Gastrocnemius medialis (tissue), 4 donors: ENCODE measurements around the gene DDX60. TPM values are rescaled to one million over a fixed set of nuclear protein-coding genes. Genes with fewer than 3 reads are reported as not detected.

Experiments used
- ATAC-seq, 2 donors: fragments of 150-250 bp; one replicate each; pipeline ENCODE4 v1.9.1; 2016
- DNase-seq, 2 donors: peaks; one replicate each; pipeline ENCODE4 v3.0.0-alpha.2; 2019
- H3K27ac ChIP-seq, 4 donors: fragments of 200-600 bp; sonication (generic); 1 replicate in 1 of 4; 2 replicates in 3 of 4; pipeline ENCODE4 v1.5.1; 2016 to 2018; ENCODE audit warnings: mild to moderate bottlenecking in 2 of 4, moderate library complexity in 1 of 4
- H3K27me3 ChIP-seq, 3 donors: fragments of 200-600 bp; sonication (generic) in 2 of 3; 1 replicate in 1 of 3; 2 replicates in 2 of 3; pipeline versions ENCODE4 v1.5.1 to v1.6.0; 2016 to 2019; ENCODE audit warnings: mild to moderate bottlenecking in 1 of 3, moderate library complexity in 1 of 3
- H3K36me3 ChIP-seq, 2 donors: fragments of 200-600 bp; sonication (generic) in 1 of 2; one replicate each; pipeline ENCODE4 v1.5.1; 2017 to 2018
- H3K4me1 ChIP-seq, 2 donors: fragments of 200-600 bp; sonication (generic) in 1 of 2; one replicate each; pipeline ENCODE4 v1.5.1; 2016 to 2017; ENCODE audit warnings: mild to moderate bottlenecking in 2 of 2
- H3K4me3 ChIP-seq, 4 donors: fragments of 200-600 bp; sonication (generic) in 3 of 4; 1 replicate in 1 of 4; 2 replicates in 3 of 4; pipeline ENCODE4 v1.5.1; 2016 to 2019; ENCODE audit warnings: mild to moderate bottlenecking in 2 of 4
- H3K9me3 ChIP-seq, 3 donors: fragments of 200-600 bp; sonication (generic) in 2 of 3; 1 replicate in 1 of 3; 2 replicates in 2 of 3; pipeline ENCODE4 v1.5.1; 2016 to 2019
- CTCF ChIP-seq, 5 experiments: fragments of 450-650 bp in 3 of 5; fragments of 200-600 bp in 2 of 5; sonication (generic) in 2 of 5; IDR thresholded peaks in 4 of 5; conservative IDR thresholded peaks in 1 of 5; 1 replicate in 4 of 5; 2 replicates in 1 of 5; pipeline ENCODE4 v1.5.1; 2016 to 2019; ENCODE audit warnings: antibody characterized with exemption in 5 of 5, mild to moderate bottlenecking in 3 of 5, moderate library complexity in 3 of 5
- POLR2A ChIP-seq, 2 donors: fragments of 450-650 bp; IDR thresholded peaks; one replicate each; pipeline ENCODE4 v1.6.1; 2017; ENCODE audit warnings: antibody characterized with exemption in 2 of 2, mild to moderate bottlenecking in 2 of 2, moderate library complexity in 2 of 2
- in situ Hi-C, 4 donors: fragments of 200-750 bp; cut with MboI; loops; one replicate each; pipeline versions ENCODE4 v1.15.0 to v1.8.0; 2017; ENCODE audit warnings: low sequenced_read_pairs in 4 of 4
- intact Hi-C: fragments of 100-400 bp; cut with DNase I; formaldehyde crosslinking; loops from one replicate; pipeline ENCODE4 v1.15.1; 2023; ENCODE audit warnings: low total_unique reads
- total RNA-seq, 4 donors: library from RNA; depleted of rRNA; stranded (reverse); fragments of >200 nt; gene quantifications; one replicate each; pipeline versions ENCODE4 v1.1.0 to v1.2.3, GENCODE V29; 2016

DDX60 gene
- total RNA-seq, 4 donors from 2014 or later: 1.6 to 12.1 (median 3.6) TPM

- Histone ChIP-seq H3K27me3 (no peaks in the 10 kb centered on the region), H3K4me1 (no peaks in the 10 kb centered on the region), H3K4me3 (no peak overlapping the region), H3K9me3 (no peaks in the 10 kb centered on the region), H3K27ac (no peak overlapping the region), H3K36me3 (no peaks in the 10 kb centered on the region)
- TF ChIP-seq POLR2A (IDR thresholded peaks at IDR 0.05): no peak
- TF ChIP-seq CTCF (IDR thresholded peaks at IDR 0.05 in 4 of 5, conservative IDR thresholded peaks at IDR 0.05 in 1 of 5): no peak
- intact Hi-C loops (no loop called here), in situ Hi-C loops (loop anchor here in 2 of 4 donors (25.0 kb wide), 2 partner anchors 510 to 760 kb away; no protein-coding TSS in a partner anchor)
- ATAC-seq (no peak), DNase-seq (no peak)
Measured at GRCh38 chr4:168177546-168178149, 140.9 kb downstream of the DDX60 start.

GRCh38 chr4:168174308-168174707, 144.2 kb downstream of the DDX60 start:
- no peak for DNase-seq
- Histone ChIP-seq H3K9me3 (no peaks in the 10 kb centered on the region), H3K4me1 (no peaks in the 10 kb centered on the region), H3K36me3 (no peaks in the 10 kb centered on the region), H3K27me3 (no peaks in the 10 kb centered on the region), H3K27ac (no peak overlapping the region), H3K4me3 (no peak overlapping the region)
- in situ Hi-C loops: loop anchor here in 1 of 4 donors (25.0 kb wide), 1 partner anchor 1162 kb away; no protein-coding TSS in a partner anchor
- intact Hi-C loops: no loop called here
- no peak for ATAC-seq
- no peak for TF ChIP-seq POLR2A (IDR thresholded peaks at IDR 0.05)
- TF ChIP-seq CTCF (IDR thresholded peaks at IDR 0.05 in 4 of 5, conservative IDR thresholded peaks at IDR 0.05 in 1 of 5): no peak

DNA sequence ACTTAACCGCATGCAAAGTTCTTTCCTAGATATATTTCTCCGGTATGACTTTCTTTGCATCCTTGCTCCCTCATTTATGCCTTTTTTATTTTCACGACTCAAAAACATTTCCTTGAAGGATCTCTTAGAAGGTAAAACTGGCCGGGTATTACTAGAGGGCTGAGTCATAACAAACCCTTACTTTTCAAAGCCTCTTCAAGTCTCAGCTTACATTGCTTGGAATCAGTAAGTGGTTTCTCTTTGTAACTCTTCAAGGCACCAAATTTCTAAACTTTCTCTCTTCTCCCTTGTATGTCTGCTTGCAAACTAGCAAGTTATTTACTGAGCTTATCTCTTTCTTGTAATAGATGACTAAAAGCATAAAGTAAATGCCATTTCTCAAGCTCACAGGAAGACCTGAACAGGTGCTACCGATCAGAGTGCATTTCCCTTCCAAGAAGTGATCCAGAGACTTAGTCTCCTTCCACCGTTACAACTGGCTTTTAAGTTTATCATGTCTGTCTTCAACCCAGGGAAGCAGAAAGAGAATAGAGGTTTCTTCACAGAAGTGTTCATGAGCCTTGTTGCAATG, 150.8 kb downstream of the DDX60 start:
- in situ Hi-C loops: loop anchor here in 1 of 4 donors (25.0 kb wide), 1 partner anchor 1155 kb away; no protein-coding TSS in a partner anchor

More for the DNA sequence above, 150.8 kb downstream of the DDX60 start:
- Histone ChIP-seq H3K4me3 (no peak overlapping the region), H3K27me3 (no peaks in the 10 kb centered on the region), H3K9me3 (no peaks in the 10 kb centered on the region), H3K27ac (no peak overlapping the region), H3K4me1 (no peaks in the 10 kb centered on the region), H3K36me3 (no peaks in the 10 kb centered on the region)
- ATAC-seq: no peak
- intact Hi-C loops: no loop called here
- TF ChIP-seq CTCF (IDR thresholded peaks at IDR 0.05 in 4 of 5, conservative IDR thresholded peaks at IDR 0.05 in 1 of 5) (no peak), POLR2A (IDR thresholded peaks at IDR 0.05) (no peak)
- no peak for DNase-seq

Other genes with a start within 250 kb of the DDX60 start
- not detected for gene ANXA10, start 226.2 kb downstream of the DDX60 start, total RNA-seq
- 1 to 10 TPM; 2.9 to 5.5 (median 3.4) TPM for gene DDX60L, start 161.7 kb upstream of the DDX60 start, total RNA-seq
- 100 to 1,000 TPM; 165 to 439 (median 319) TPM for gene PALLD, start 178.3 kb upstream of the DDX60 start, total RNA-seq